ENCODE data around the gene MAP1LC3A.

DNA sequence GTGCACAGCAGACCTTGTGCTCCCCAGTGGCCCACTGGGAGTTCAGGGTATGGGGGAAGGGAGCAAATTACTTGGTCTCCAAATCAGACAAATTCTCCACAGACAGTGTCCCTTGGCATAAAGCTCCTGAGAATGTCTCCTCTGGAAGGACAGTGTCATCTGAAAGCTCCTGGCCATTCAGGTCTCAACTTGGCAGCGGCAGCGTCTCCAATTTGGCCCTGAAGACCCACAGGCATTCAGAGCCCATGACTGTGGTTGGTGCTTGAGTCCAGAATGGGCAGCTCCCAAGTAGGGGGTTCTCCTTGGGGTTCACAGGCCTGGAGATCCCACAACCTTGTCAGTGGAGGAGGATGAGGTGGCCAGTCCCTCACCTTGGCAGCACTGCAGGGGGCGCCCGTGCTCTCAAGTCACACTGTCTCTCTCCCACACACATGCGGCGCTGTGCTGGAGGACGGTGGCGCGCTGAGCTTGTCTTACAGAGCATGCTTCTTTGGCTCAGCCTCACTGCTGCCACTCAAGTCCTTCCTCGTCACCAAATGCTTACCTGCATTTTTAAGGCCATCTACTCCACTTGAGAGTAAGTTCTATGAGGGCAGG lies 21.6 kb upstream of the MAP1LC3A start:
- TF ChIP-seq, protein P1, sequence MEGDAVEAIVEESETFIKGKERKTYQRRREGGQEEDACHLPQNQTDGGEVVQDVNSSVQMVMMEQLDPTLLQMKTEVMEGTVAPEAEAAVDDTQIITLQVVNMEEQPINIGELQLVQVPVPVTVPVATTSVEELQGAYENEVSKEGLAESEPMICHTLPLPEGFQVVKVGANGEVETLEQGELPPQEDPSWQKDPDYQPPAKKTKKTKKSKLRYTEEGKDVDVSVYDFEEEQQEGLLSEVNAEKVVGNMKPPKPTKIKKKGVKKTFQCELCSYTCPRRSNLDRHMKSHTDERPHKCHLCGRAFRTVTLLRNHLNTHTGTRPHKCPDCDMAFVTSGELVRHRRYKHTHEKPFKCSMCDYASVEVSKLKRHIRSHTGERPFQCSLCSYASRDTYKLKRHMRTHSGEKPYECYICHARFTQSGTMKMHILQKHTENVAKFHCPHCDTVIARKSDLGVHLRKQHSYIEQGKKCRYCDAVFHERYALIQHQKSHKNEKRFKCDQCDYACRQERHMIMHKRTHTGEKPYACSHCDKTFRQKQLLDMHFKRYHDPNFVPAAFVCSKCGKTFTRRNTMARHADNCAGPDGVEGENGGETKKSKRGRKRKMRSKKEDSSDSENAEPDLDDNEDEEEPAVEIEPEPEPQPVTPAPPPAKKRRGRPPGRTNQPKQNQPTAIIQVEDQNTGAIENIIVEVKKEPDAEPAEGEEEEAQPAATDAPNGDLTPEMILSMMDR (IDR thresholded peaks at IDR 0.05): peak in 3 of 5 experiments; percentile 11 to 28 (median 15)
- TF ChIP-seq POLR2A (IDR thresholded peaks at IDR 0.05) (no peak), EP300 (IDR thresholded peaks at IDR 0.05) (no peak)
